ENCODE data around the gene IHH.
A peak's percentile ranks its signal among the peaks of the same experiment; 100 is the strongest.

IHH gene

GRCh38 chr2:219020604-219021365 lies 39.9 kb downstream of the IHH start:
- DNase-seq (ENCODE audit: low spot score) = no peak

GRCh38 chr2:219019436-219019835 lies 41.3 kb downstream of the IHH start:
- no peak for DNase-seq (ENCODE audit: low spot score)

- DNase-seq (ENCODE audit: low spot score) = no peak
Observed at GRCh38 chr2:219018726-219019125, 42.0 kb downstream of the IHH start.

- no peak for DNase-seq (ENCODE audit: low spot score)
Observed at GRCh38 chr2:219018286-219018685, 42.4 kb downstream of the IHH start.

- DNase-seq (ENCODE audit: low spot score) = no peak
Observed at GRCh38 chr2:219017201-219017931, 43.4 kb downstream of the IHH start.

- no peak for DNase-seq (ENCODE audit: low spot score)
Observed at GRCh38 chr2:219016721-219017120, 44.0 kb downstream of the IHH start.

- DNase-seq (ENCODE audit: low spot score) = no peak
Observed at GRCh38 chr2:219010873-219011272, 49.8 kb downstream of the IHH start.

- peak; percentile 65 for DNase-seq (ENCODE audit: low spot score)
Observed at GRCh38 chr2:219010162-219010756, 50.5 kb downstream of the IHH start.

GRCh38 chr2:219009294-219009693 lies 51.4 kb downstream of the IHH start:
- DNase-seq (ENCODE audit: low spot score) = no peak
